Dermis blood vessel endothelial cell (primary cell): Measurements from ENCODE around the gene BTBD9. TPM values are rescaled to one million over a fixed set of nuclear protein-coding genes. Genes with fewer than 3 reads are reported as not detected.

Experiments used
- DNase-seq: peaks from one replicate; pipeline ENCODE4 v3.0.0; 2010
- total RNA-seq: library from RNA; depleted of rRNA; stranded (reverse); fragments of >200 nt; gene quantifications from 2 replicates; pipeline ENCODE4 v1.2.3, GENCODE V29; 2014

The BTBD9 gene
- total RNA-seq: 11.6 and 12.1 TPM in 2 replicates

DNA sequence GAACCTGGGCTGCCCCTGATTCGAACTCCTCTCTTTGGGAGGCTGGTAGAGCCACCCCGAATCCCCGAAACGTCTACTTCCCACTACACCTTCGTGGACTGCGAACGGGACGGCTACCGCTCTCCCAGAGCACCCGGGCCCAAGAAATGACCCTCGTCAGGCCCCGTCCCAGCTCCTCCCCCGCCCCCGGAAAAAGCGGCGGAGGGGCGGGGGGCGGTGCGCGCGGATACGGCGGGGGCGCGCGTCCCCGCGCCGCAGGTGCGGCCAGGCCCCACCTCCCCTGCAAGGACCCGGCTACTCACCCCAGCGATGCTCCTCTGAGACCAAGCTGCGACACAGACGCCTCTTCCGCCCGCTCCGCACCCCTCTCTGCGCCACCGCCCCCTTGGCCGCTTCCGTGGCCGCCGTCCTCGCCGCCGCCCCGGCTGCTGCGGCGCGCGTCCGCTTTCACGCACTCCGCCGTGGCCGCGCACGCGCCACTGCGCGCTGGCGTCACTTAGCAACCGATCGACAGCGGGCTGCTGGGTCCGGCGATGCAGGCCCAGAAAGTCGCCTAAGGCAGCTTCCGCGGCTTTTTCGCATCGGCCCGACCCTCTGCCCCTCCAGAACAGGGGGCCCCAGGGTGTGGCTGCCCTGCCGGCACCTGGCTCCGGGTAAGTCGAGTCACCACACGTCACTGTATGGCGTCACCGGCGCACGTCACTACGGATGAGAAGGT, at the start of gene BTBD9:
TSS of gene BTBD9 (minus strand) at position 432 of the 718 bp plus-strand sequence.
- peak; percentile 92 for DNase-seq

DNA sequence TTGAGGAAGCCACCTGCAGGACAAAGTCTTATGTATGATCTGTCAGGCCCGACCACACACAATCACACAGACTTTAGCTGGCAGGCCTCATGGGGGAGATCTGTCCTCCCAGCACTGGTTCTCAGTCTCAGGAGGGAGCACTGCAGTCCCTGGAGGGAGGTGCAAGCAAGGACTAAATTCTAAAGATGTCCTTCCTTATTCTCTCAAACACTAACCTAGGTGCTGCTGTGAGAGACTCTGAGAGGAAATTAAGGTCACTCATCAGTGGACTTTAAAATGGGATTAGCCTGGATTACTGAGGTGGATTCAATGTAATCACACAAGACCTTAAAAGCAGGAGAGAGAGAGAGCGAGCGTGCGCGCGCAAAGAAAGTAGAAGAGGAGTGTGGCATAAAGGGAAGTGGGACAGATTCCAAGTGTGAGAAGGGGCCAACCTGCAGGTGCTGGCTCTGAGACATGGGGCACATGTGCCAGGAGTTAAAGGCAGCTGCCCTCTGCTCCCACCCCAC, 48.9 kb upstream of the BTBD9 start:
- no peak for DNase-seq

DNA sequence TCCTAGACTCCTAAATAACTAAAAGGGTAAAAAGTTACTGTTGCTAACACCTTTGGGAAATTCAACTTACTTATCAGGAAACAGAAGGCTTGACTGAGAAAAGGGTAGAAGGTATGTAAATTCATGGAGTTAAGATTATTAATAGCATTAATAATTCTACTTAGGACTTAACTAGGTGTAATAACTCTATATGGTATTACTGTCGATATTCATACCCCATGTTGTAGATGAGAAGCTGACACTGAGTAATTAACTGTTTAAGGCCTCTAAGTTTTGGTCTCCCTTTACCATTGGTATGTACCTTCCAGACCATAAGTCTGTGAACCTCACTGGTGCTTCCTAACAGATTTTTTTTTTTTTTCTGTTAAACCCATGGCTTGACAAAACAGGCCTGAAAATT, 47.8 kb upstream of the BTBD9 start:
- no peak for DNase-seq

DNA sequence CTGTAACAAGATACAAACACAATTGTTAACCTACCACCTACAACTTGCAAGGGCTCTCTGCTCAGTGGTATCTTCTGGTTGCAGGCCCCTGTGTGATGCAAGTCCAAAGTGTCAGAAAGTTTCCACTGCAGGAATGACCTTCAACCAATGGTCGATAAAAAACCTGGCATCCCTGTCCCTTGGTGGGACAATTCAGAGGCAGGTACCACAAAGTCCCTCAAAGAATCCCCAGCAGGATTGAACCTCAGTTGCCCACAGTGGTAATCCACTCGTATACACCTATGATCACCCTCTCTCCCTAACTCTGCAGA, 47.3 kb upstream of the BTBD9 start:
- no peak for DNase-seq

DNA sequence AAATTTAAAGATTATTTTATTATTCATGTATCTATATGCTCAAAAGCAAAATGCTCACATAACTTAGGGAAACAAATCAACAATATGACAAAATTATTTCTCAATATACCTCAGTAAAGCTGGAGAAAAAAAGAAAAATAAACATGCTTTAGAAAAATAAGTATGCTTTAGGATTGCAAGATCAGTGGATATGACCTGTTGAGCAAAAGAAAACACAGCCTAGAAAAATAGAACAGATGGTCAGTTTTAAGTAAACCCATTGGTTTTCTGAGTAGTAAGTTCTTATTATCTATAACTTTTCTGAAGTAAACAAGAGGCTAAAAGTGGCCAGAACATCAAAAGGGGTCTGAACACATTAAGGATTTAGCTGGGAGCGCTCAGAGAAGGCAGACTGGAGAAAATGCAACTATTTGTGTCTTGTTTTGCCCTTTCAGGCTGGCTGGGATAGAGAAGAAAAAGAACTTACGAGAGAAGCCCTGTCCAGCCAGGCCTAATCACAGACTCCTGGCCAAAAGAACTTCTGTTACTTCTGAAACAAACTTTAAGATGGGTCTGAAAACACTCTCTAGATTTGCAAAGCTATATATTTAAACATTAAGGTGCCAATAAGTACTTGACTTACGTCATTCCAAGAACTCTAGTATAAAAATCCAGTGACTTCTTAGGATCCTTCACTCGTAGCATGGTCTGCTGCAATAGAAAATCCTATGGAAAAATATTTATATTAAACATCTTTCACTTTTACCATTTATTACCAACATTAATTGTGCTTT, 46.7 kb upstream of the BTBD9 start:
- no peak for DNase-seq

DNA sequence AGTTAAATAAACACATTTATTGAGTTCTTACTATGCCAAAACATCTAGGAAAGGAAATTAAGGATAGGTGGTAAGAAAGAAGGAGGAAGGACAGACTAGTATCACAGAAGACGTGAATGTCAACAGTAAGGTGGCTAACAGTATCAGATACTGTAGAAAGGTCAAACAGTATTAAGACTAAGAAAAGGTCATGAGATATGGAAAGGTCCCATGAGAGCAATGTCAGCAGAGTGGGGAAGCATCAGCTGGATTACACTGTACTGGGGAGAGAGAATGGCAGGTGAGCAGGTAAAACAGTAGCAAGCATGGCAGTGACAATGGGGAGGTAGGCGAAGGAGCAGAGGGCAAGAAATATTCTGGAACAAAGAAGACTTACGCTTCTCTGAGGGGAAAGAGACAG, 45.2 kb upstream of the BTBD9 start:
- DNase-seq: no peak

DNA sequence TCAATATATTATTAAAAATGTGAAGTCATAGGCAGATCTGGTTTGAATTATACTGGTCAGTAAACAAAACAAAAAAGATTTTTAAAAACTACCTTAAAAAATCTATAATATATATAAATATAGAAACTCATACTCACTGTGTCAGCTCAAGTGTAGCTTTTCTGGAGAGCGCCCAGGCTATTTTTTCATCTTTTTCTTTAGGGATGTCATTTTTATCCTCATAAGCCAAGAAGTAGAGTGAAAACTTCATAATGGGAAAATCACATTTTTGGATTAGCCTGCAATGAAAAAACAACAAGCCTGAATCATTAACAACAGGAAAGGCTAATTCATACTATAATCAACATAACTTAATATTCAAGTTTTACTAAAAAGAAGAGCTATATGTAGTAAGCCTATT, 44.5 kb upstream of the BTBD9 start:
- DNase-seq: no peak

DNA sequence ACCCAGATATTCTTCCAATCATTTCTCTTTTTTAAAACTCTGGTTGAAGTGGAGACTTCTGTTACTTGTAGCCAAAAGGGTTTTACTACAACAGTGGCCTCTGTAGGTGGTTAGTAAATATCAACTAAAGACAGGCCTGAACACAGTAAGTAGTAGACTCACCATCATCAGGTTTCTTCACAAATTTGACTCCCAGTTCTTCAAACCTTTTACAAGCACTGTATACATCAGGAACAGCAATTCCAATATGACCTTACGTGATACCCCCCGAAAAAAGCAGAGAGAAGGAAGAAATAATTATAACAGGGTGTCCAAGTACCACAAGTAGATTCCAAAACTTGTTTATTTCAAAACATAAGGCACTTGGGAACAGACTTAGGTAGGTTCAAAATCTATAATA, 42.1 kb upstream of the BTBD9 start:
- DNase-seq: no peak

DNA sequence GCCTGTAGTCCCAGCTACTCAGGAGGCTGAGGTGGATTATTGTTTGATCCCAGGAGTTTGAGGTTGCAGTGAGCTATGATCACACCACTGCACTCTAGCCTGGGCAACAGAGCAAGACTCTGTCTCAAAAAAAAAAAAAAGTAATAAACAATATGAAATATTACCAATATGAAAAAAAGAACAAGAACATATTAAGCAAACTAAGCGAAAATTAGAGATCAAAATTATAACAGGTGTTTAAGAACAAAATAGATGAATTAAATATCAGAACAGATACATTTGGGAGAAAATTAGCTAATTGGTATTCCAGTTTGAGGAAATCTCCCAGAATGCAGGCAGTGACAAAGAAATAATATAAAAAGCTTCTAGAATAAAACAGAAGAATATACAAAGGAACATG, 39.9 kb upstream of the BTBD9 start:
- no peak for DNase-seq

DNA sequence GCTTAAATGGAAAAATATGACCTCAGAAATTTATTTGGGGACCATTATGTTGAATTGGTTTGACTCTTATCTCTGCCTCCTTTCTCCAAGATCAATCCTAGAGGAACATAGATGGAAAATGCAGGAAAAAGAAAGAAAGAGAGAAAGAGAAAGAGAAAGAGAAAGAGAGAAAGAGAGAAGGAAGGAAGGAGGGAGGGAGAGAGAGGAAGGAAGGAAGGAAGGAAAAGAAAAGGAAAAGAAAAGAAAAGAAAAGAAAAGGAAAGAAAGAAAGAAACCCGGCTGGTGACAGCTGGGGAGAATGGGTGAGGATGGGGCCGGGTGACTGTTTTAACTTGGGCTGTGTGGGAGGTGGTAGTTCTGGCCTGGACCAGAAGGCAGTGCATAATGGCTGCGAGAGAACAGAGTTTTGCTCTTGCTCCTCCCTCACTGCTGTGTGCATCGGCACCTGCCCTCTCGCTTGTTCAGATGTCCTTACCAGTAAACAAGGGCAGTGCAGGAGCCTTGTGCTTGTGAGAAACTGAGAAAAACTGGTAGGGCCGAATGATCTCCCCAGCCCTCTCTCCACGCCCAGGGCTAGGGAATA, 38.5 kb upstream of the BTBD9 start:
- DNase-seq: no peak

DNA sequence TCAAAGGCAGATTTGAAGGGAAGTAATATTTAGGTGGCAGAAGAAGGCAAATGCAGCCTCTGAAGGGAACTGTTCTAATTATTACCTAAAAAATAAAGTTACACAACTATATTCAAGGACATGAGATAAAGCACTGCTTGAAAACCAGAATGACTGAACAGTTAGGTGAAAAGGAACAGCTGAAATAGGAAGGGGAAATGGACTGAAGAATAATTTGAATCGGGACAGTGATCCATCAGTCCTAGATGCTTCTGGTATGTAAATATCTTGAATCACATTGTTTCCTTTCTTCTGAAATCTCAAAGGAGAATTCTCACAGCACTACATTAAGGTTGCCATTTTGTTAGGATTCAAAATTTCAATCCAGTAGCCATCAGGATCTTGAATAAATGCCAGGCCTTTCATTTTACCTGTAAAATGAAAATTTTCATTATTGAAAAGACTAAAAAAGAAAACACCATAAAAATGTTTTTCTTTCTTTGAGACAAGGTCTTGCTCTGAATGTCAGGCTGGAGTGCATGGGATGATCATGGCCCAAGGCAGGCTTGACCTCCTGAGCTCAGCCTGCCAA, 37.3 kb upstream of the BTBD9 start:
- no peak for DNase-seq

DNA sequence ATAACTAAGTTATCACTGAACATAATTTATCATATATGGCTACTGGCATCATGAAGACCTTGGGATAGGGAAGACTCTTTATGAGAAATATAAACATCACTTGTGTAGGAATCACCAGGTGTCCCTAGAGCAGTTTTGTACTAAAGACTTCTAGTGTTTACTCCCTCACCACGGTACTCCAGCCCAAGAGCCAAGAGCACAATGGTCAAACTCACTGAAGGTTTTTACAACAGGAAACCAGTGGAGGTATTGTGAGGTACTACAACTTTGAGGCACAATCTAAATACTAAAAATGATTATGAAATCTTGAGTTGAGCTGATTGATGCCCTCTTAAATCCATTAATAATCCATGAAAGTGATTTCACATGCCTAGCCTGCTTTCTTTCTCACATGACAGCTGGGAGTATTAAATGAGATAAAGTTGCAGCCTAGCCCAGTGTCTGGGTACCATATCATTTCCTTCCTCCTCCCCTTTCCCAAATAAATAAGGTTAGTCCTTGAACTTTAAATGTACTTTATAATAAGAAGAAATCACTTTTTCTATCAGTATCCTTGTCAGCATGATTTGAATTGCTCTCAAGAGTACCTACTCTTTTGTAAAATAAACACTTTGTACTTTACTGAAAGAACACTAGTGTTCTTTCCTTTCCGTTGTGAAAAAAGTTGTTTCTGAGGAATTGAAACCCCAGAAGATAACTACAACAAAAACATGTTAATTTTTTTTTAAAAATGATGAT, 36.7 kb upstream of the BTBD9 start:
- DNase-seq: no peak

DNA sequence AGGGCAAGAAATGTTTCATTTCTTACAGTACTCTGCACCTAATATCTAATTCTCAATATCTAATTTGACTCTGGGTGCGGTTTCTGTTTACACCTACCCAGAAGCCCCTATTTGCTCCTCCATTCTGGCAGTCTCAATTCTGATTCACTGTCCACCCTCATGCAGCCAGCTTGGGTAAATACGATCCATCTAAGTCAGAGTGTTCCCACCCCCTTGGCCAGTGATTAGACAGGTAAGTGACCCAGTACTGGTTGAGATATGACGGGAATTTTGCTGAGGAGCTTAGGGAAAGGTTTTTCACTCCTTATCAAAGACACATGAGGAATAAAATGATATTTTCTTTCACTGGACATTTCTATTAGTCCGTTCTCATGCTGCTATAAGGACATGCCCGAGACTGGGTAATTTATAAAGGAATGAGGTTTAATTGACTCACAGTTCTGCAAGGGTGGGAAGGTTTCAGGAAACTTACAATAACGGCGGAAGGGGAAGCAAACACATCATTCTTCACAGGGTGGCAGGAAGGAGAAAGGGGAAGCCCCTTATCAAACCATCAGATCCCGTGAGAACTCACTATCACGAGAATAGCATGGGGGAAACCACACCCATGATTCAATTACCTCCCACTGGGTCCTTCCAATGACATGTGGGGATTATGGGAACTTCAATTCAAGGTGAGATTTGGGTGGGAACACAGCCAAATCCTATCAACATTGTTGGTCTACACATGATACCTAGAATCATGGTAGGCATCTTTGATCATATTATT, 33.9 kb upstream of the BTBD9 start:
- DNase-seq: peak; percentile 47

DNA sequence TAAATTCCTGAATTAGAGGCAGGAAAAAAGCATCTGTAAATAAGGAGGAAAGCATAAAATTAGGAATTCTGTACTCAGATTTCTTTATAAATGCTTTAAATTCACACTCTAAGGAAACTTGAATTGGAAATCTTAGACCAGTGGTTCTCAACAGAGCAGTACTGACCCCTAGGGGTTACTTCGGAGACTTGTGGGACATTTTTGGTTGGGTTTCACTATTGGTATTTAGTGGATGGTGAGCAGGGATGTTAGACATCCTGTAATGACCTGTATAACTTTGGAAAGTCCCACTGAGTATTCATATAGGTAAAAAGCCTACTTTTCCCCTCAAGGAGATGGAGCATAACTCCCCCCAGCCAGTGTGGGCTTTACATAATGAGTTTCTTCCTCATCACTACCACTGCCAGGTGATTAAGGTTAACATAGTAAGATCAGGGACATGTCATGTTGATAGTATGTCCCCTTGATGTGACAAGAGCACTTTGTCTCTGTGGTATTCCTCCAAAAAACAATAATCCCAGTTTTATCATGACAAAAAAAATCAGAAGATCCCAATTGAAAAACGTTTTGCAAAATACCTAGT, 32.2 kb upstream of the BTBD9 start:
- DNase-seq: peak; percentile 80

DNA sequence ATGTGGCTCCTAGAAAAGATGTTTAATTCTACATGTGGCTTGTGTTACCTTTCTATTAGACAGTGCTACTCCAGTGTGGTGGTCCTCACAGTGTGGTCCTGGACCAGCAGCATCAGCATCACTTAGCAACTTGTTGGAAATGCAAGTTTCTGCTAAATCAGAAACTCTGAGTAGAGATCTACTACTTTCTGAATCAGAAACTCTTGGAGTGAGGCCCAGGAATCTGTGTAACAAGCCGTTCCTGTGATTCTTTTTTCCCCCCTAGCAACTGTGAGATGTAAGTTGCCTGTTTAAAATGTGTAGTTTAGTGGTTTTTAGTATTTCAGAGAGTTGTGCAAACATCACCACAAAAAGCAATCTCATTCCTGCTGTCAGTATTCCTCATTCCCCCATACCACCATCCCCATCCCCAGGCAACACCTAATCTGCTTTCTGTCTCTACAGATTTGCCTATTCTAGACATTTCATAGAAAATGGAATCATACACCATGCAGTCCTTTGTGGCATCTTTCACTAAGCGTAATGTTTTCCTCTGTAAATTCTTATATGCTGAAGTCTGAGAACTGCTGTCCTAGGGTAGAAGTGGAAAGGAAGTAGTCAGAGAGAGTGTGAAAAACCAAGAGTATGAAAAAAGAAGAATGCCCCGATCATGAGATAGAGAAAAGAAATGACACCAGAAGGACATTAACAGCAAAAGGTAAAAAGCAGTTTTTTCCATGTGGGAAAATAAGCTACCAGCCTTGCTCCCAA, 18.9 kb upstream of the BTBD9 start:
- DNase-seq: no peak

DNA sequence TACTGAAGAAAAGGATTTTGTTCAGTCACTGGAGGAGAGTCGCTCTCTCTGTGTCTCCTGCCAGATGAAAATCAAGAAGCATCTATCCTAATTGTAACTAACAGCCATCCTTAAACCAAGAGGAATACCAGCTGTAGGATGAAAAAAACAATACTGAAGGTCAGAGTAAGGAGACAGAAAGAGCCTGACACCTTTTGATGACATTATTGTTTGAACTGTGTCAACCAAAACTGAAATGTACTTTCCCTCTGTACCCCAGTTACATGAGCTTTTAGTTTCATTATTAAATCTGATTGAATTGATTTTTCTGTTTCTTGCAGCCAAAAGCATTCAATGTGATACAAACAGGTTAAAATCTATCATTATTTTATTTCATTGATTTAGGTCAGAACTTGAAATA, 17.2 kb upstream of the BTBD9 start:
- no peak for DNase-seq

DNA sequence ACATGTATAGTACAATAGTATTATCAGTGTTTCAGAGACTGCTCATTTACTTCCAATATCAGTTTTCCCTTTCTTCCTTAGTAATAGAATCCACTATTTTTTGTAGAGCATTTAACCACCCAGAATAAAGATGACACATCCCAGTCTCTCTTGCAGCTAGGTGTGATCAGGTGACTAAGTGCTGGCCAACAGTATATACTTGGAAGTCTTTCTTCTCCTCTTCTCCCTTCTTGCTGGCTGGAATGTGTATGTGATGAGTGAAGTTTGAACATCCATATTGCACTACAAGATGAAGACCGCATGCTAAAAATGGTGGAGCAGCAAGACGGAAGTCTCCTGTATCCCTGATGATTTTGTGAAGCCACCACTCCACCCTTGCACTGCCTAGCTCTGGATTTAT, 14.5 kb upstream of the BTBD9 start:
- DNase-seq: no peak

DNA sequence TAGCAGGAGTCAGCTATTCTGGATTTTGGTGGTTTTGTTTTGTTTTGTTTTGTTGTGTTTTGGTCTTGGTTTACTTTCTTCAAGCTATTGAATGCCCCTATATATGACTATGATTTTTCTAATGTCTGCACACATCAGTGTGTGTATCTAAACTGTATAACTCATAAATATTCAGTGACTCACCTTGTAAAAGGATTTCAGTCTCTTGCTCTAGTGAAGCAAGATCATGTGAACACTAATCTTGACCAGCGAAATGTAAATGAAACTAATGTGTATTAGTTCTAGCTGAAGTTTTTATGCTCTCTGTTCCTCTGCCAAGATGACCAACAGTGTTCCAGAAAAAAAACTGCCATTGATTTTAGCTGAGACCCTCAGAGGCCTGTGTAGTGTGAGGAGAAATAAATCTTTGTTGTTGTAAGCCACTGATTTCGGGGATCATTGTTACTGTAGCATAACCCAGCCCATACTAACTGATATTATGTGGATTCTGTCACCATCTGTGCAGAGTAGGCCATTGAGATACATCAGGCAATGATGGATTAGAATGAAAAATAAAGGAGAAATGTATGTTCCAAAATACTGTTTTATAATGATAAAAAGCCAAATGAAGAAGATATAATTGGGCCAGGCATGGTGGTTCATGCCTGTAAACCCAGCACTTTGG, 11.5 kb upstream of the BTBD9 start:
- DNase-seq: no peak

DNA sequence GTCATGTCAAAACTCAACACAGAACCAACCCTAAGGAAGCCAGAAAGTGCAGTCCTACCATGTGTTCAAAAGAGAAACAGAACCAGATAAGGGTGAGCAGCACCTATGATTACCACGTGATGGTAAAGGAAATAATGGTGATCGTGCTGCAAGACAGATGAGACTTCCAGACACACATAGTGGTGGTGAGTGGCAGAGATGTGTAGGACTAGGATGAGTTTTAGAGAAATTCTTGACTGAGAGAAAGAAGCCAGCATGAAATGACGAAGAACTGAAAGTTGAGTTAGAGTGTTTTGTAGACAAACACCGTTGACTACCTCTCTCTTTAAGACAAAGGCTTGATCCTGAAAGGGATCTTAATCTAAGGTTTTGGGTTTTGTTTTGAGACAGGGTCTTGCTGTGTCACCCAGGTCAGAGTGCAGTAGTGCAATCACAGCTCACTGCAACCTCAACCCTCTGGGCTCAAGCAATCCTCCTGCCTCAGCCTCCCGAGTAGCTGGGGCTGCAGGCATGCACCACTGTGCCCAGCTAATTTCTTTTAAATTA, 10.6 kb upstream of the BTBD9 start:
- no peak for DNase-seq

DNA sequence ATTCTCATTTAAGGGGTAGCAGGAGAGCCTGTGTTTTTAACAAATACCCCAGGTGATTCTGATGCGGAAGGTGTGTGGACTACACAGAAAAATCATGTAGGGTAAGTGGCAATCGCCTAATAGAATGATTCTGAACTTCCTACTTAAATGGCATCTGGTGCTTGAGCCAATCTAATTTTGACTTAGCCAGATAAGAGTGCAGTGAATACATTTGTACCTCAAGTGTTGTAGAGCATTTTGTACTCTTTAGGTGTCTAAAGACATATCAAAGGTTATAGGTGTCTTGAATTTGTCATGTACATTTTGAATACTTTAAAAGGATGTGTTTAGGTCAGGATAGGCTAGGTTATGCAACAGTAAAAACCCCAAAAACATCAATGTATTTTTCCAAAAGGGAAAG, 10.0 kb upstream of the BTBD9 start:
- no peak for DNase-seq
